Peyer's patch (tissue), 4 donors: Measurements from ENCODE around the gene DISP3.

ENCODE experiments used
- POLR2A ChIP-seq, 2 donors: fragments of 450-650 bp; IDR thresholded peaks; one replicate each; pipeline ENCODE4 v1.5.1; 2017; ENCODE audit warnings: antibody characterized with exemption in 2 of 2, mild to moderate bottlenecking in 2 of 2, moderate library complexity in 2 of 2
- TF ChIP-seq, protein P1 (sequence below), 6 experiments: fragments of 450-650 bp in 4 of 6; fragments of 200-600 bp in 2 of 6; sonication (generic) in 1 of 6; IDR thresholded peaks; one replicate each; pipeline ENCODE4 v1.5.1; 2017 to 2019; ENCODE audit warnings: antibody characterized with exemption in 6 of 6, mild to moderate bottlenecking in 3 of 6, moderate library complexity in 1 of 6

DNA sequence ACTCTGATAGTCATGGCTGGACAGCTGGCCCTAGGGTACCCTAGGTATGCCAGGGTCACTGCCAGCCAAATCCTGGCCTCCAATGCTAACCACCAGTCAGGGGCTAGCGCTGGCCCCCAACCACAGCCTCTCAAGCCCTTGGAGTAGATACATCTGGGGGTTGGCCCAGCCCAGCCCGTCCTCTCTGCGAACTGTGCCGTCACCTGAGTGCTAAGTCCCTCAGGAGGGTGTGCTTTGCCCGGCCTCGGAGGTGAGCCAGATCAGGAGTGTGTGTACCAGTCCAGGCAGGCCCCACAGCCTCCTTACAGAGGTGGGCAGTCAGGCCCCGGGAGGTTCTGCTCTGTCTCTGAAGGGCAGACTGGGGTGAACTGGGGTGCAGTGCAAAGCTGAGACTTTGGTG lies 34.0 kb upstream of the DISP3 start:
- TF ChIP-seq, protein P1, sequence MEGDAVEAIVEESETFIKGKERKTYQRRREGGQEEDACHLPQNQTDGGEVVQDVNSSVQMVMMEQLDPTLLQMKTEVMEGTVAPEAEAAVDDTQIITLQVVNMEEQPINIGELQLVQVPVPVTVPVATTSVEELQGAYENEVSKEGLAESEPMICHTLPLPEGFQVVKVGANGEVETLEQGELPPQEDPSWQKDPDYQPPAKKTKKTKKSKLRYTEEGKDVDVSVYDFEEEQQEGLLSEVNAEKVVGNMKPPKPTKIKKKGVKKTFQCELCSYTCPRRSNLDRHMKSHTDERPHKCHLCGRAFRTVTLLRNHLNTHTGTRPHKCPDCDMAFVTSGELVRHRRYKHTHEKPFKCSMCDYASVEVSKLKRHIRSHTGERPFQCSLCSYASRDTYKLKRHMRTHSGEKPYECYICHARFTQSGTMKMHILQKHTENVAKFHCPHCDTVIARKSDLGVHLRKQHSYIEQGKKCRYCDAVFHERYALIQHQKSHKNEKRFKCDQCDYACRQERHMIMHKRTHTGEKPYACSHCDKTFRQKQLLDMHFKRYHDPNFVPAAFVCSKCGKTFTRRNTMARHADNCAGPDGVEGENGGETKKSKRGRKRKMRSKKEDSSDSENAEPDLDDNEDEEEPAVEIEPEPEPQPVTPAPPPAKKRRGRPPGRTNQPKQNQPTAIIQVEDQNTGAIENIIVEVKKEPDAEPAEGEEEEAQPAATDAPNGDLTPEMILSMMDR (IDR thresholded peaks at IDR 0.05): no peak
- TF ChIP-seq POLR2A (IDR thresholded peaks at IDR 0.05): no peak
